Neuronal stem cell (in vitro differentiated cells): Measurements from ENCODE around the gene TBL3.

ENCODE experiments used
- DNase-seq: peaks from one replicate; pipeline ENCODE4 v3.0.0-alpha.2; 2013; ENCODE audit warnings: low spot score
- H2AFZ ChIP-seq: one replicate; pipeline ENCODE4 v1.6.1; 2013; ENCODE audit warnings: mild to moderate bottlenecking, low read length, inconsistent platforms
- H2AK5ac ChIP-seq: 2 replicates; pipeline ENCODE4 v1.6.1; 2013; ENCODE audit warnings: low read depth, mild to moderate bottlenecking, inconsistent platforms, low read length, moderate library complexity, mixed read lengths
- H2BK120ac ChIP-seq: 2 replicates; pipeline ENCODE4 v1.6.1; 2013; ENCODE audit warnings: low read depth, mild to moderate bottlenecking, inconsistent platforms, low read length, moderate library complexity, mixed read lengths
- H2BK12ac ChIP-seq: one replicate; pipeline ENCODE4 v1.6.1; 2013; ENCODE audit warnings: low read length, inconsistent platforms
- H2BK15ac ChIP-seq: 2 replicates; pipeline ENCODE4 v1.6.1; 2013; ENCODE audit warnings: mild to moderate bottlenecking, low read length, inconsistent platforms, mixed read lengths
- H2BK5ac ChIP-seq: one replicate; pipeline ENCODE4 v1.6.1; 2013; ENCODE audit warnings: inconsistent platforms, mild to moderate bottlenecking, low read length, moderate library complexity
- H3K14ac ChIP-seq: one replicate; pipeline ENCODE4 v1.6.1; 2013; ENCODE audit warnings: low read length, inconsistent platforms
- H3K18ac ChIP-seq: 2 replicates; pipeline ENCODE4 v1.6.1; 2013; ENCODE audit warnings: low read length, inconsistent platforms
- H3K23ac ChIP-seq: 2 replicates; pipeline ENCODE4 v1.6.1; 2013; ENCODE audit warnings: low read depth, mild to moderate bottlenecking, mixed read lengths, low read length, inconsistent platforms; ENCODE audit not compliant: poor library complexity
- H3K27ac ChIP-seq: replicated peaks from 3 replicates; pipeline ENCODE4 v1.5.1; 2013; ENCODE audit warnings: low read length, inconsistent platforms
- H3K27me3 ChIP-seq, 3 experiments: 2 replicates each; pipeline ENCODE4 v1.6.1; 2013; ENCODE audit warnings: low read length in 3 of 3, mild to moderate bottlenecking in 2 of 3, inconsistent platforms in 1 of 3, low read depth in 1 of 3, mixed read lengths in 1 of 3, moderate library complexity in 1 of 3; ENCODE audit not compliant: control insufficient read depth in 3 of 3, insufficient read depth in 3 of 3
- H3K36me3 ChIP-seq, 2 donors: replicated peaks in 1 of 2; 2 replicates each; pipeline ENCODE4 v1.6.1; 2013; ENCODE audit warnings: low read length in 2 of 2; ENCODE audit not compliant: control insufficient read depth in 2 of 2, insufficient read depth in 2 of 2
- H3K4ac ChIP-seq: 2 replicates; pipeline ENCODE4 v1.6.1; 2013; ENCODE audit warnings: inconsistent platforms, mild to moderate bottlenecking, low read length, moderate library complexity
- H3K4me1 ChIP-seq, 2 donors: 1 replicate in 1 of 2; 2 replicates in 1 of 2; pipeline ENCODE4 v1.6.1; 2013; ENCODE audit warnings: low read length in 2 of 2, low read depth in 1 of 2; ENCODE audit not compliant: control insufficient read depth in 2 of 2, insufficient read depth in 1 of 2
- H3K4me2 ChIP-seq: one replicate; pipeline ENCODE4 v1.6.1; 2013; ENCODE audit warnings: mild to moderate bottlenecking, low read length, inconsistent platforms; ENCODE audit not compliant: insufficient read depth, poor library complexity, severe bottlenecking
- H3K4me3 ChIP-seq, 2 donors: 2 replicates each; pipeline ENCODE4 v1.5.1; 2013; ENCODE audit warnings: low read length in 2 of 2, mild to moderate bottlenecking in 2 of 2, inconsistent platforms in 1 of 2, moderate library complexity in 1 of 2
- H3K79me1 ChIP-seq: one replicate; pipeline ENCODE4 v1.6.1; 2013; ENCODE audit warnings: low read depth, mild to moderate bottlenecking, inconsistent platforms, low read length, moderate library complexity
- H3K9ac ChIP-seq: one replicate; pipeline ENCODE4 v1.6.1; 2013; ENCODE audit warnings: mild to moderate bottlenecking, low read depth, low read length, inconsistent platforms; ENCODE audit not compliant: poor library complexity
- H3K9me3 ChIP-seq, 2 donors: replicated peaks in 1 of 2; 2 replicates each; pipeline versions ENCODE3 to v1.6.1; 2013; ENCODE audit warnings: low read length in 2 of 2, mild to moderate bottlenecking in 2 of 2, inconsistent platforms in 1 of 2, low read depth in 1 of 2, mixed read lengths in 1 of 2, moderate library complexity in 1 of 2; ENCODE audit not compliant: control insufficient read depth in 2 of 2, insufficient read depth in 1 of 2
- H4K8ac ChIP-seq: one replicate; pipeline ENCODE4 v1.6.1; 2013; ENCODE audit warnings: low read depth, mild to moderate bottlenecking, inconsistent platforms, low read length, moderate library complexity
- H4K91ac ChIP-seq: one replicate; pipeline ENCODE4 v1.6.1; 2013; ENCODE audit warnings: low read length, low read depth, mild to moderate bottlenecking, inconsistent platforms; ENCODE audit not compliant: poor library complexity
- WGBS, 2 donors: extraction: QIAGEN DNeasy Blood & Tissue Kit; methylation state at CpG; one replicate each; pipeline ENCODE4 v1.1.7; 2013; ENCODE audit warnings: missing lambda C conversion rate in 2 of 2, mixed read lengths in 1 of 2; ENCODE audit not compliant: insufficient read length in 2 of 2, insufficient replicate concordance in 1 of 2; ENCODE audit errors: extremely low coverage in 2 of 2; 5-methylcytosine and 5-hydroxymethylcytosine counted together

TBL3 gene

GRCh38 chr16:1945559-1946391 lies 26.1 kb upstream of the TBL3 start:
- Histone ChIP-seq H3K4ac (no peak overlapping the region), H3K79me1 (no peaks in the 10 kb centered on the region), H3K23ac (no peak overlapping the region), H2BK5ac (no peak overlapping the region), H3K4me2 (no peak overlapping the region), H2AFZ (no peak overlapping the region), H2BK15ac (peak overlapping the region; percentile 30), H2BK12ac (no peak overlapping the region), H4K91ac (no peak overlapping the region), H3K4me1 (peaks cover 6 to 9% of the 10 kb centered on the region in 2 donors), H3K14ac (no peak overlapping the region), H3K27ac (no peak overlapping the region), H3K18ac (no peak overlapping the region), H3K9me3 (no peaks in the 10 kb centered on the region), H2AK5ac (peak overlapping the region; percentile 43), H4K8ac (no peak overlapping the region), H3K4me3 (no peak overlapping the region), H3K27me3 (peaks cover 0 to 7% (median 0%) of the 10 kb centered on the region in 3 experiments), H3K36me3 (peaks cover 0 to 1% of the 10 kb centered on the region in 2 donors), H3K9ac (peak overlapping the region; percentile 44), H2BK120ac (no peak overlapping the region)
- no CpG with 5 or more reads among the region's 19 CpGs for WGBS, 2 donors
- no peak for DNase-seq

DNA sequence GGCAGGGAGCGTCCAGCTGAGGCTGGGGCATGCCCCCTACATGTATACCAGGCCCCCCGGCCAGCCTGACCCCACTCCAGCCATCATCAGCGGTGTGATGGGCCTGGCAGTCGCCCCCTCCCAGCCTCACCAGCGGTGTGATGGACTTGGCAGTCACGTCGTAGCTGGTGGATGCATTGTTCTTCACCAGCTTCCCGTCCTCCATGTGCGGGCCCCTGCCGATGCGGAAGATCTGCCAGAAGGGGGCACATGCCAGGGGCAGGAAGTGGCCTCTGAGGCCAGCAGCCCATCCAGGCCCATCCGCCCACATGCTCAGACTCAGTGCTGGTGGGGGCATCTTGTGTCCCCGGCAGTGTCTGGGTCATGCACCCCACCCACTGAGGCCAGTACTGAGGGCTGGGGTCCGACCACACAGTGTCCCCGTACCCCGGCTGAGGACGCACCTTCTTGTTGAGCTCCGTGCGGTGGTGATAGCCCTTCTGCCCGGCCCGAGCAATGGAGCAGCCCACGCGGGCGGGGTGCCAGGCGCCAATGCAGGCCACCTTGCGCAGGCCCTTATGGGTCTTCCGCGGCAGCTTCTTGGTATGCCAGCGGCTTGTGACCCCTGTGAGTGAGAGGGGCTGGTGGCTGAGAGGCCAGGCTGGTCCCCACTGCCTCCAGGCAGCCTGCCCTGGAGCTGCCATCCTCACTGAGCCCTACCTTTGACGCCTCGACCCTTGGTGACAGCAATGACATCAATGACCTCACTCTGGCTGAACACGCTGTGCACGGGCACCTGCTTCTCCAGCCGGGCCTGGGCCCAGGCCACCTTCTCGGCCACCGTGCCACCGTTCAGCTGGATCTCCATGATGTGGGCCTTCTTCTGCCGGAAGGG lies 25.1 kb upstream of the TBL3 start:
- no peak overlapping the region for H3K27ac ChIP-seq
- H2AK5ac ChIP-seq: peak overlapping the region; percentile 75
- no CpG with 5 or more reads among the region's 38 CpGs for WGBS, 2 donors

GRCh38 chr16:1947369-1947670 lies 24.5 kb upstream of the TBL3 start:
- Histone ChIP-seq H3K4me2 (no peak overlapping the region), H3K23ac (peak overlapping the region; percentile 80), H3K4me3 (no peak overlapping the region), H2BK120ac (no peak overlapping the region), H3K4me1 (peaks cover under 1 to 5% of the 10 kb centered on the region in 2 donors), H4K8ac (no peak overlapping the region), H2BK15ac (no peak overlapping the region), H3K27me3 (peaks cover 0 to 7% (median 0%) of the 10 kb centered on the region in 3 experiments), H3K9ac (no peak overlapping the region), H2AFZ (no peak overlapping the region), H2AK5ac (peak overlapping the region; percentile 46), H3K9me3 (no peaks in the 10 kb centered on the region), H3K4ac (no peak overlapping the region), H2BK5ac (no peak overlapping the region), H3K79me1 (no peaks in the 10 kb centered on the region), H4K91ac (no peak overlapping the region), H2BK12ac (no peak overlapping the region), H3K27ac (no peak overlapping the region), H3K18ac (peak overlapping the region; percentile 57), H3K36me3 (no peaks in the 10 kb centered on the region), H3K14ac (no peak overlapping the region)
- no CpG with 5 or more reads among the region's 9 CpGs for WGBS, 2 donors
- DNase-seq: no peak

More for the DNA sequence above, 25.1 kb upstream of the TBL3 start:
- no peak overlapping the region for H4K91ac ChIP-seq
- no peak overlapping the region for H3K4me2 ChIP-seq
- H2AFZ ChIP-seq: no peak overlapping the region
- H3K9ac ChIP-seq: peak overlapping the region; percentile 77
- H3K14ac ChIP-seq: no peak overlapping the region
- H2BK120ac ChIP-seq: no peak overlapping the region
- no peaks in the 10 kb centered on the region for H3K36me3 ChIP-seq
- DNase-seq: no peak
- H3K4me3 ChIP-seq: no peak overlapping the region
- peaks cover 6 to 9% of the 10 kb centered on the region in 2 donors for H3K4me1 ChIP-seq
- H2BK12ac ChIP-seq: peak overlapping the region; percentile 14
- H3K23ac ChIP-seq: peak overlapping the region; percentile 80
- no peak overlapping the region for H4K8ac ChIP-seq
- no peak overlapping the region for H3K4ac ChIP-seq
- H3K79me1 ChIP-seq: no peaks in the 10 kb centered on the region
- no peaks in the 10 kb centered on the region for H3K9me3 ChIP-seq
- peak overlapping the region; percentile 67 for H2BK15ac ChIP-seq
- H3K18ac ChIP-seq: peak overlapping the region; percentile 28
- H2BK5ac ChIP-seq: no peak overlapping the region
- H3K27me3 ChIP-seq: peaks cover 0 to 7% (median 0%) of the 10 kb centered on the region in 3 experiments

- Histone ChIP-seq H4K91ac (no peak overlapping the region), H3K4me3 (no peak overlapping the region), H3K18ac (no peak overlapping the region), H2BK5ac (no peak overlapping the region), H3K79me1 (no peaks in the 10 kb centered on the region), H2BK120ac (no peak overlapping the region), H3K27me3 (peaks cover 0 to 7% (median 0%) of the 10 kb centered on the region in 3 experiments), H3K27ac (no peak overlapping the region), H3K23ac (no peak overlapping the region), H3K14ac (peak overlapping the region; percentile 71), H2AFZ (no peak overlapping the region), H2BK12ac (no peak overlapping the region), H2AK5ac (no peak overlapping the region), H3K36me3 (no peaks in the 10 kb centered on the region), H3K4me1 (no peaks in the 10 kb centered on the region), H4K8ac (no peak overlapping the region), H2BK15ac (no peak overlapping the region), H3K9me3 (no peaks in the 10 kb centered on the region), H3K9ac (no peak overlapping the region), H3K4me2 (no peak overlapping the region), H3K4ac (no peak overlapping the region)
- WGBS, 2 donors: no CpG with 5 or more reads among the region's 11 CpGs
- DNase-seq: no peak
Measured at GRCh38 chr16:1949507-1949906, 22.3 kb upstream of the TBL3 start.
